Mucosa of stomach (tissue), 1 donor: Measurements from ENCODE around the gene ARSA.

Source experiments
- H3K27me3 ChIP-seq: one replicate; pipeline ENCODE4 v1.7.0; 2013; ENCODE audit warnings: mild to moderate bottlenecking, low read length; ENCODE audit not compliant: control insufficient read depth, insufficient read depth
- H3K36me3 ChIP-seq: one replicate; pipeline ENCODE4 v1.7.0; 2013; ENCODE audit warnings: low read length; ENCODE audit not compliant: control insufficient read depth, insufficient read depth
- H3K4me1 ChIP-seq: one replicate; pipeline ENCODE4 v1.7.0; 2013; ENCODE audit warnings: mild to moderate bottlenecking, low read length; ENCODE audit not compliant: control insufficient read depth, insufficient read depth
- H3K4me3 ChIP-seq: one replicate; pipeline ENCODE4 v1.7.0; 2013; ENCODE audit warnings: low read length
- H3K9ac ChIP-seq: one replicate; pipeline ENCODE4 v1.7.0; 2013; ENCODE audit warnings: mild to moderate bottlenecking, low read length, moderate library complexity
- H3K9me3 ChIP-seq: one replicate; pipeline ENCODE4 v1.7.0; 2013; ENCODE audit warnings: mild to moderate bottlenecking, low read length, moderate library complexity; ENCODE audit not compliant: control insufficient read depth
- donor health status: Pancreatic carcinoma.

Gene ARSA

DNA sequence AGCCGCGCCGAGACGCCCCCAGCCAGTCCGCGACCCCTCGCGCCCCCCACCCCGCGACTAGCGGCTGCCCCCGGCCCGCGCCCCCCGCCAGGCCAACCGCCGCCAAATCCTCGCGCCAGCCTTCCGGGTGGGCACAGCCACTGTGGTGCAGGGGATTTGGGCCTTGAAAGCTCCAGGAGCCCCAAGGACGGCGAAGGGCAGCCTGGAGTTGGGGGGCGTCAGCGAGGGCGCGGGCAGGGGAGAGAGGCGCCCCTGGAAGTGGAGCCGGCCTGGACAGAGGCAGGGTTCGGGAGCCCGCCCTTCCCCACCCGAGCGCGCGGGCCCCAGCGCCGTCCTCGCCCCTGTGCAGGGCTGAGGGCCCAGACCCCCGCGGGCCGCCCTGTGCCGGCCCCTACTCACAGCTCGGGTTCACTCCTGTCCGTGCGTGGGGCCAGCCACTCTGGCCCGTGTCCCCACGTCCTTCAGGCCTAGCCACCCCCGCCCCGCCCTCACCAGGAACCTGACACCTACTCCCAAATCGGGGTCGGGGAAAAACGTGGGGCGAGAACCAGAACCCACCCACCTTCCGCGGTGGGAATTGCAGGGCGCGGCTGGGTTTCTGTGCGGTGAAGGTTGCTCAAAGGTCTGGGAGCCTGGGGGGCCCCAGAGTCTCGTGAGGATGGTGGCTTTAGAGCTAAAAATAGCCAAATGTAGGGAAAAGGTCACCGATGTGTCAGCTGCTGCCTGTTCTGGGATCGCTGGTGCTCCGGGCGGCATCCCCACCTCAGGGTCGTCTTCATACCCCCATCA, 49.8 kb downstream of the ARSA start, which contains the start of gene CPT1B:
Gene CPT1B, minus strand, starts transcription at position 441 of the 789 bp plus-strand sequence. CDS start 512 bp downstream, outside the sequence.
- no peak within 1 kb of the TSS for H3K4me3 ChIP-seq
- no peak within 1 kb of the TSS for H3K9ac ChIP-seq
- peaks cover 7% of the 10 kb centered on the region for H3K27me3 ChIP-seq
- H3K9me3 ChIP-seq = no peaks in the 10 kb centered on the region
- H3K36me3 ChIP-seq = no peaks in the 10 kb centered on the region
- H3K4me1 ChIP-seq = peaks cover 10% of the 10 kb centered on the region

DNA sequence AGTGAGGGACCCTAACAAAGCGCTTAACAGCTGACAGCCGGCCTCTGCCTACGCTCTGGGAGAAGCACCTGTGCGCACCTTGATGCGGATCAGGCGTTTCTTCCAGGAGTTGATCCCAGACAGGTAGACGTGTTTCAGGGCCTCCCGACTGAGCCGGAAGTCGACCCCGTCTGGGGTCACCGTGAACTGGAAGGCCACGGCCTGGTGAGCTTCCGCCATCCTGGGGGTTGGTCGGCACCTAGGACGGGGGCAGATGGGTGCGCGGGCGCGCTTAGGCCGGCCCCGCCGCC, 50.3 kb downstream of the ARSA start:
- Histone ChIP-seq H3K4me3 (no peak overlapping the region), H3K9me3 (no peaks in the 10 kb centered on the region), H3K27me3 (peaks cover 7% of the 10 kb centered on the region), H3K4me1 (peaks cover 10% of the 10 kb centered on the region), H3K36me3 (no peaks in the 10 kb centered on the region), H3K9ac (no peak overlapping the region)

DNA sequence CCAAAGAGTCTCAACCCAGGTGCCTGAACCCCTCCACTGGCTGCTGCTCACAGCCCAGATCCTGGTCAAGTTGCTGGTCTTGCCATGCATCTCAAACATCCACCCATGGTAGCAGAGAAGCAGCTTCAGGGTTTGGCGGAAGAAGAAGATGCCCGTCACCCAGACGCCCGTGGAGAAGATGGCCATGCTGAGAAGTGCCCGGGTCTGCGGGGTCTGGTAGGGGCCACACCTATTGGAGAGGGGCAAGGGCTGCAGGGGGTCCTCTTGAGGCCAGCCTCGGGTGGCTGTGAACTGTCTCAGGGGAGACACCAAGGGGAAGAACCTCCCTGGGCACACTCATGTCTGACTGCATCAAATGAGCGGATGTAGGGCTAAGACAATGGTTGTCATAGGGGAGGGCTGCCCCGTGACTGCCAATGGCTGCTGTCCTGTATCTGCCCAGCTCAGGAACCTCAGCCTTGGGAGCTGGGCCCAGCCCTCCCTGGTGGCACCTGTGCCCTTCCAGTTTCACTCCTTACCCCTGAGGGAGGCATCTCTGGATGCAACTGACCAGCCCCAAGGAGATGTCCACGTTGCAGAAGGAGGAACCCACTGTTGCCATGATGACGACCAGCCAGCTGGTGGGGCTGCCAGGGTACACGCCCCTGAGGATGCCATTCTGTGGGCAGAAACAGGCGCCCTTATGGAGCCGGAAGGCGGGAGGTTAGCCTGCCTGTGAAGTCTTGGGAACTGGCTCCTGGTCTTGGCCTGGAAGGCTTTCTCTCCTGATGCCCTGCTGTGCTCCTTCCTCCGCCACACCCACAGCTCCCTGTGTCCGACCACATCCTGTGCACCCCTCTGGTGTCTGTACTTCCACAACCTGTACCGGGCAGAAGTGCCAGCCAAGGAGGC, 50.9 kb downstream of the ARSA start:
- Histone ChIP-seq H3K9ac (no peak overlapping the region), H3K27me3 (peaks cover 7% of the 10 kb centered on the region), H3K4me1 (peaks cover 10% of the 10 kb centered on the region), H3K36me3 (no peaks in the 10 kb centered on the region), H3K9me3 (no peaks in the 10 kb centered on the region), H3K4me3 (no peak overlapping the region)

DNA sequence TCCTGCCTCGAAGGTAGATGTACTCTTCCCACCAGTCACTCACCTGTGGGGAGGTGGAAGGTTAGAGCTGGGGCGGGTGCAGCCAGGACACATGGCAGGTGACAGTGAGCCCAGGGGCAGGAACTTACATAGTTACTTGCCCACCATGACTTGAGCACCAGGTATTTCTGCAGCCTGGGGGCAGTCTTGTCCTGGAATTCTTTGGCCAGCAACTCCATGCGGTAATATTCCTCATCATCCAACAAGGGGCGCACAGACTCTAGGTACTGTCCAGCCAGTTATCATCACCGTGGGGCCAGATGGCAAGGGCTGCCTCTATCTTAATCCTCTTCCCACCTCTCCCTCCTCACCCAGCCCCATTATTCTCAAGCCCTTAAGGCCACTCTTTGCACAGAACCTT, 51.9 kb downstream of the ARSA start:
- Histone ChIP-seq H3K27me3 (peaks cover 7% of the 10 kb centered on the region), H3K36me3 (no peaks in the 10 kb centered on the region), H3K9ac (no peak overlapping the region), H3K4me3 (no peak overlapping the region), H3K9me3 (no peaks in the 10 kb centered on the region), H3K4me1 (peaks cover 10% of the 10 kb centered on the region)

DNA sequence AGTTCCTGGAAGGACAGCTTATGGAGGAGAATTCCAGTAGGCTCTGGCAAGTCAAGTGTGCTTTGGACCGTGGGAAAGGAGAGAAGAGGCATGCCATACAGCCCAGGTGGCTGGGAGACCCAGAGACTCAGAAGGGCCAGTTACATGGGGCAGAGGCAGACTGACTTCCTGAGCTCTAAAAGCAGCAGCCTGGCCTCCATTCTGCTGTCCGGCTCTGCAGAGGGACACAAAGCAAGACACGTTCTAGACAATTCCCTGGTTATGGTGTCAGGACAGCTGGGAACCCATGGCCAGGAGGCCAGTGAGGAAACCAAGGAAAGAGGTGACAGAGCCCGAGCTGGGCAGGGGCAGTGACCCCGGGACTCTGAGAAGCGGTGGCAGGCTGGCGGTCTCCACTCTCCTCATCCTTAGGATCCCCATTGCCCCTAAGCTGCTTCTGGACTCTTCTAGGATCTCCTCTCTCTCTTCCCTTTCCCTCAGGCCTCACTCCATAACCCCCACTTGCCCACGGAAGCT, 52.5 kb downstream of the ARSA start:
- H3K36me3 ChIP-seq = no peaks in the 10 kb centered on the region
- peaks cover 7% of the 10 kb centered on the region for H3K27me3 ChIP-seq
- H3K9me3 ChIP-seq = no peaks in the 10 kb centered on the region
- peaks cover 10% of the 10 kb centered on the region for H3K4me1 ChIP-seq
- no peak overlapping the region for H3K9ac ChIP-seq
- no peak overlapping the region for H3K4me3 ChIP-seq
